ENCODE results near the gene CHMP2A.

The CHMP2A gene

GRCh38 chr19:58518256-58519086, 36.4 kb downstream of the CHMP2A start:
- Histone ChIP-seq H4K8ac (ENCODE audit: low read length) (no peak overlapping the region), H2BK120ac (ENCODE audit: low read depth, low read length) (no peak overlapping the region), H2AFZ (ENCODE audit: low read depth, low read length) (no peak overlapping the region), H3K79me1 (replicated peaks; ENCODE audit: low read length, poor library complexity, severe bottlenecking) (peaks cover 30% of the 10 kb centered on the region), H3K27me3 (ENCODE audit: control insufficient read depth in 1 of 2, insufficient read depth in 1 of 2, low read length in 2 of 2) (no peaks in the 10 kb centered on the region), H4K91ac (ENCODE audit: low read length) (no peak overlapping the region), H3K4me2 (ENCODE audit: low read length, poor library complexity, severe bottlenecking) (peak overlapping the region; percentile 80), H3K23ac (ENCODE audit: low read length in 2 of 2) (peak overlapping the region in 1 of 2 experiments; percentile 57), H3K36me3 (ENCODE audit: control insufficient read depth in 1 of 2, insufficient read depth in 2 of 2, low read depth in 1 of 2, low read length in 2 of 2) (peaks cover 22 to 35% of the 10 kb centered on the region in 2 experiments), H2BK12ac (ENCODE audit: low read length in 2 of 2) (peak overlapping the region in 1 of 2 experiments; percentile 25), H3K4ac (ENCODE audit: low read depth in 1 of 2, low read length in 2 of 2) (peak overlapping the region; percentile 84 to 92), H3K9ac (ENCODE audit: low read length) (peak overlapping the region; percentile 98), H2AK5ac (ENCODE audit: low read length, severe bottlenecking) (peak overlapping the region; percentile 16), H3K14ac (ENCODE audit: low read length in 2 of 2) (peak overlapping the region in 1 of 2 experiments; percentile 71), H3K4me1 (ENCODE audit: control insufficient read depth, insufficient read depth, low read depth, low read length) (peaks cover 29% of the 10 kb centered on the region), H2BK15ac (ENCODE audit: low read depth, poor library complexity, severe bottlenecking) (no peak overlapping the region), H3K4me3 (ENCODE audit: insufficient read depth in 1 of 2, low read depth in 1 of 2, low read length in 2 of 2) (peak overlapping the region; percentile 78 to 95), H2BK5ac (ENCODE audit: low read depth, low read length, poor library complexity, severe bottlenecking) (no peak overlapping the region), H3K9me3 (ENCODE audit: control insufficient read depth, low read length) (no peaks in the 10 kb centered on the region), H3K18ac (ENCODE audit: low read depth in 1 of 2, low read length in 2 of 2) (peak overlapping the region; percentile 56 to 98), H3K27ac (ENCODE audit: low read length, poor library complexity, severe bottlenecking) (peak overlapping the region; percentile 84)
- WGBS: 19% methylated on average over 17 of the region's 22 CpGs
- DNase-seq: no peak

GRCh38 chr19:58516964-58517833, 37.7 kb downstream of the CHMP2A start:
- no peak overlapping the region for H3K4me2 ChIP-seq (ENCODE audit: low read length, poor library complexity, severe bottlenecking)

DNA sequence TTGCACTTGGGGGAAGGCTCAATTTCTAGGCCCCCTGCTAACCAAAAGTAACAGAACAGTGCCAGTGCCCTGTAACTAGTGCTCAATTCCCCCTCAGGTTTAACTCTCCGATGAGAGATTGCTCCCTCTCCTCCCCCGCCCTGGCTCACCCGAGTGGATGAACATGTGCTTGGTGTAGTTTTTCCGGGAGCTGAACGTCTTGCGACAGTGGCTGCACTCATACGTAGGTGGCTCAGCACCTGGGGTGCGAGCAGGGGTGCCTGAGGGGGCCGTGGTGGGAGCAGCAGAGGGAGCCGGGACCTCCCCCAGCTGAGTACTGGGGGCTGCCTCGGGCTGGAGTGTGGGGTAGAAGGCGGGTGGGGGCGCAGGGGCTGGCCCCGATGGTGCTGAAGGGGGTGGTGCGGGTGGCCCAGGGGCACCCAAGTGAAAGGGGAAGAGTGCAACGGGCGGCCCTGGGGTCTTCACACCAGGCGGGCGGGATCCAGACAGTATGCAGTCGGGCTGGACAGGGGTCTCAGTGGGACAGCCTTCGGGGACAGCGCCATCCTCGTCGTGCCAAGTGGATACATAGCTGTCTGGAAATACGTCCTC, 38.6 kb downstream of the CHMP2A start:
- no peak for DNase-seq
- H2BK5ac ChIP-seq (ENCODE audit: low read depth, low read length, poor library complexity, severe bottlenecking): no peak overlapping the region
- no peak overlapping the region for H3K18ac ChIP-seq (ENCODE audit: low read depth in 1 of 2, low read length in 2 of 2)
- H3K23ac ChIP-seq (ENCODE audit: low read length in 2 of 2): no peak overlapping the region
- no peak overlapping the region for H3K4me3 ChIP-seq (ENCODE audit: insufficient read depth in 1 of 2, low read depth in 1 of 2, low read length in 2 of 2)
- H2BK12ac ChIP-seq (ENCODE audit: low read length in 2 of 2): no peak overlapping the region
- 96% methylated on average over 25 of the region's 25 CpGs for WGBS
- H3K14ac ChIP-seq (ENCODE audit: low read length in 2 of 2): no peak overlapping the region
- H2AK5ac ChIP-seq (ENCODE audit: low read length, severe bottlenecking): no peak overlapping the region
- H3K4ac ChIP-seq (ENCODE audit: low read depth in 1 of 2, low read length in 2 of 2): no peak overlapping the region
- no peak overlapping the region for H3K4me2 ChIP-seq (ENCODE audit: low read length, poor library complexity, severe bottlenecking)
- peaks cover 29% of the 10 kb centered on the region for H3K4me1 ChIP-seq (ENCODE audit: control insufficient read depth, insufficient read depth, low read depth, low read length)
- H3K9ac ChIP-seq (ENCODE audit: low read length): peak overlapping the region; percentile 87
- no peaks in the 10 kb centered on the region for H3K27me3 ChIP-seq (ENCODE audit: control insufficient read depth in 1 of 2, insufficient read depth in 1 of 2, low read length in 2 of 2)
- no peak overlapping the region for H2BK120ac ChIP-seq (ENCODE audit: low read depth, low read length)
- peak overlapping the region; percentile 52 for H4K91ac ChIP-seq (ENCODE audit: low read length)
- H3K36me3 ChIP-seq (ENCODE audit: control insufficient read depth in 1 of 2, insufficient read depth in 2 of 2, low read depth in 1 of 2, low read length in 2 of 2): peaks cover 22 to 56% of the 10 kb centered on the region in 2 experiments
- no peak overlapping the region for H2BK15ac ChIP-seq (ENCODE audit: low read depth, poor library complexity, severe bottlenecking)
- no peak overlapping the region for H3K27ac ChIP-seq (ENCODE audit: low read length, poor library complexity, severe bottlenecking)
- peaks cover 39% of the 10 kb centered on the region for H3K79me1 ChIP-seq (replicated peaks; ENCODE audit: low read length, poor library complexity, severe bottlenecking)
- H3K9me3 ChIP-seq (ENCODE audit: control insufficient read depth, low read length): no peaks in the 10 kb centered on the region
- H2AFZ ChIP-seq (ENCODE audit: low read depth, low read length): no peak overlapping the region
- H4K8ac ChIP-seq (ENCODE audit: low read length): no peak overlapping the region

More at GRCh38 chr19:58516964-58517833, 37.7 kb downstream of the CHMP2A start:
- Histone ChIP-seq H3K9me3 (ENCODE audit: control insufficient read depth, low read length) (no peaks in the 10 kb centered on the region), H3K23ac (ENCODE audit: low read length in 2 of 2) (no peak overlapping the region), H3K4ac (ENCODE audit: low read depth in 1 of 2, low read length in 2 of 2) (no peak overlapping the region), H3K27ac (ENCODE audit: low read length, poor library complexity, severe bottlenecking) (no peak overlapping the region), H3K4me3 (ENCODE audit: insufficient read depth in 1 of 2, low read depth in 1 of 2, low read length in 2 of 2) (peak overlapping the region in 1 of 2 experiments; percentile 13), H2BK120ac (ENCODE audit: low read depth, low read length) (no peak overlapping the region), H2BK15ac (ENCODE audit: low read depth, poor library complexity, severe bottlenecking) (no peak overlapping the region), H3K14ac (ENCODE audit: low read length in 2 of 2) (no peak overlapping the region), H3K18ac (ENCODE audit: low read depth in 1 of 2, low read length in 2 of 2) (no peak overlapping the region), H3K79me1 (replicated peaks; ENCODE audit: low read length, poor library complexity, severe bottlenecking) (peaks cover 38% of the 10 kb centered on the region), H3K4me1 (ENCODE audit: control insufficient read depth, insufficient read depth, low read depth, low read length) (peaks cover 29% of the 10 kb centered on the region), H2AFZ (ENCODE audit: low read depth, low read length) (no peak overlapping the region), H2AK5ac (ENCODE audit: low read length, severe bottlenecking) (no peak overlapping the region), H3K27me3 (ENCODE audit: control insufficient read depth in 1 of 2, insufficient read depth in 1 of 2, low read length in 2 of 2) (no peaks in the 10 kb centered on the region), H2BK5ac (ENCODE audit: low read depth, low read length, poor library complexity, severe bottlenecking) (no peak overlapping the region), H3K36me3 (ENCODE audit: control insufficient read depth in 1 of 2, insufficient read depth in 2 of 2, low read depth in 1 of 2, low read length in 2 of 2) (peaks cover 22 to 48% of the 10 kb centered on the region in 2 experiments), H4K91ac (ENCODE audit: low read length) (peak overlapping the region; percentile 52), H4K8ac (ENCODE audit: low read length) (no peak overlapping the region), H3K9ac (ENCODE audit: low read length) (peak overlapping the region; percentile 98), H2BK12ac (ENCODE audit: low read length in 2 of 2) (no peak overlapping the region)
- no peak for DNase-seq
- 97% methylated on average over 62 of the region's 65 CpGs for WGBS

Measured in mesenchymal stem cell (in vitro differentiated cells and primary cell).